NCI-H1930 (cell line): ENCODE results near the gene EPB41L4A.
"Not testable (repeated sequence)": the region's sequence is repeated elsewhere in the genome, so short reads cannot be mapped to it uniquely, and the experiment has no call there.

Source experiments
- DNase-seq, 2 experiments: peaks; one replicate each; lab custom pipeline; 2025; lab: John Stamatoyannopoulos, UW

The EPB41L4A gene

DNA sequence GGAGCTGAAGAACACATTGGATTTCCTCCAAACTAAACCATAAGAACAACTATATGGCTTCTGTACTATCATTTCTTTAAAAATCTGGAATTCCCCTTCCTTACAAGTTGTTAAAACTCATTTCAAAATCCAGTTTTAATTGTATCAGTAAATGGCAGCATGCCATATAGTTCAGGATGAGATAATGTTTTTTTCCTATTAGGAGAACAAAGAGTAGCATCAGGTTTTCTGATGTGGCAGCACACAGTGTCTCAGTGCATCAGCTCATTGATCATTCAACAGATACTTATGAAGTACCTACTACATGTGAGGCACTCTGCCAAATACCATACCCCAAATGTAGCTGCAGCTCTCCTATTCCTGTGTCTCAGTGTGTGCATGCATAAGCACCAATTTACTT lies 161.1 kb downstream of the EPB41L4A start:
- DNase-seq, result no peak

DNA sequence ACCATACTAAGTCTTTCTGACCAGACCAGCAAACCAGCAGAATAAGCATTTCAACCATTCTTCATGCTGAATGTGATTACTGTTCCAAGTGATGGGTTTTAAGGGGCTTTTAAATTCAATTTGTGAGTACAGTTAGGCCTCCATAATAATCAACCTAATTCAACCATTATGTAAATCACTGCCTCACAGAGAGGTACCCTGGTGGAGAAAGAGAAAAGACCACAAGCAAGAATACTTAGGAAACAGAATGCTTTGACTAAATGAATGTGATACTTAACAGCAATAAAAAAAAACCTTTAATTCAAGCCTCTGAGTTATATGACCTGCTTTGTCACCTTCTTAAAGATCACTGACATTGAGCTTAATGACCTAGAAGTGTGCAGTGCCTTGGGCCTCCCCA lies 162.1 kb downstream of the EPB41L4A start:
- no peak for DNase-seq

DNA sequence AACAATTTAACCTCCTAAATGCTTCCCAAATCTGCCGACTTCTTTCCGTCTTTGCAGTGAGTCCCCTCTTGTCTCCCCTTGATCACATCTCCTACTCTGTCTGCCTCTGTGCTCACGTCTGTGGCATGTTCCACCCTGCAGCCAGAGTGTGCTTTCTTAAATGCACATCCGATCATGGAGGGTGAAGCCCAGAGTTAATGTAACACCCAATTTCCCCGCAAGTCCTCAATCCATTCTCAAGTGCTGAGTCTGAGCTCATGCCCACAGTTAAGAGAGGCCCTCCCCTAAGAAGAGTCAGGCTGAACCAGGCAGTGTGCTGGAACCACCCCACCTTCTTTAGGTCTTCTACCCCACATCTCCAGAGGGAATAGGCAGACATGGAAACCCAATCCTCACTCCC lies 164.8 kb downstream of the EPB41L4A start:
- no peak for DNase-seq

DNA sequence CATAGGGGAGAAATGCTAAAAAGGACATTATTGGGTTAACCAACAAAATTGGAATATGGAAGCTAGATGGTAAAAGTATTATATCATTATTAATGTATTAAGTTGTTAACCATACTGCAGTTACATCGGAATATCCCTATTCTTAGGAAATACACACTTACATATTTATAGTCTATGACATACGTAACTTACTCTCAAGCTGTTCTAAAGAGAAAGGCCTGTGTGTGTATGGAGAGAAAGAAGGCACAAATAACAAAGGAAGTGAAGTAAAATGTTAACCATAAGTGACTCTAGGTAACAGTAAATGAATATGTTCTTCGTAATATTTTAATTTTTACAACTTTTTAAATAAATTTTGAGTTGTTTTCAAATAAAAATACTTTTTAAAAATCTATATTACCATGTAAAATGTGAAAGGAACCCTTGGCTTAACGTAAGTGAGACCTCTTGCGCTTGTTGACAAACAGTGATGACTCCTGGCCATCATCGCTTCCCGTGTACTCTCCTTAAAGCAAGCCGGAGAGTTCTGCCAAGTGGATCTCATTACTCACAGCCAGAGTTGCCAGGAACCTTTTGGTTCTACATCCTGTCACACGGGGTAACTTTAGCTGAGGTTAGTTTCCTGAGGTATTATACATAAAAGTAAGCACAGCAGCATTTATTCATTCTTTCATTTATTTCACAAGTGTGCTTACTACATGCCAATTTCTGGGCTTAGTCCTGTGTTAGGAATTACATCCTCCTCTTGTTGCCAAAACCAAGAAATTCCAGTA lies 165.4 kb downstream of the EPB41L4A start:
- DNase-seq, result no peak

DNA sequence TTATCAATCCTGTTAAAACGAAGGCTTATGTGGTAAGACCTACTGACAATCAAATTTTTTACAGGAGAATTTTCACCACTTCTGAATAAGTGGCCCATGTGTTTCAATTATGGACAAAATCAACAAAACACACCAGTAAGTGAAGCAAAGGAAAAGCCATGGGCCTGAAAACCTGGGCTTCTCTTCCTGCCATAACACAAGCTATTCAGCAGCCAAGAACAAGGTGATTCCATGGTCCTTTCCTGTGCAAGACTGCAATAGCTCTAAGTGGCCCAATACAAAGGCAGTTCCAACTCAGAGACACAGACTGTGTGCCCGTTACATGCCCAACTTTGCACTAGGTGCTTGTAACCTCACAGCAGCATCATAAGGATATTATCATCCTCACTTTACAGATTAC lies 168.5 kb downstream of the EPB41L4A start:
- DNase-seq, result no peak

DNA sequence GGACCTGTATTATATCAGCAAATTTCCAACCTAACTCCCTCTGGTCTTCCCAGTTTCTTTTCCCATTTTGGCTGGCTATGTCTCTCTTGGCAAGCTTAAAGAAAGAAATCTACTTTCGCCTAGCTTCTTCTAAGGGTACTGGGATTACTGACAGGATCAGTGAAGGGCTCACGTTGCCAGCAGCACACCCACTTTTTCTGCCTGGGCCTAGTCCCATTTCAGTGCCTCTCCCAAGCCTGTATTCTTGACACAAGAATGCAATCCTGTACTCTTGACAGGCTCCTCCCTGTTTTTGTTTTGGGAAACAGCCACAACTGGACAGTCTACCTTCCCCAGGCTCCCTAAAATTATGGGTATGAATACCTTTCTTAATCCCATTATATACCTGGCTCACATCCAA lies 170.5 kb downstream of the EPB41L4A start:
- DNase-seq, result no peak

DNA sequence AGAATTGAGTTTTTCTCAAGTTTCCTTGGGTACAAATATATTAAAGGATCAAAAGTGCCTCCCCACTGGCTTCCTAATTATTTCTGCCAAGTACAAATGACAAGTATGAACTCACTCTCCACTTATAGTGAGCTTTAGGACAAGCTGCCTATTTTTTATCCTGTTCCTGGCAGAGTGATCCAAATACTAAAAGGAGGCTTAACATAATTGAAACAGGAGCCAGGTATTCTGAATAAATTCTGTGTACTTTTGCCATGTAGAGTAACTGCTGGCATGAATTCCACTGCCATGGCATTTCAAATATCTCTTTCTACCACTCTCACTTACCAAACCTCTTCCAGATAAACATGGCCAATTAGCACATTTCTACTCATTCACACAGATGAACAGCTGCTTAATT lies 171.1 kb downstream of the EPB41L4A start:
- no peak for DNase-seq

DNA sequence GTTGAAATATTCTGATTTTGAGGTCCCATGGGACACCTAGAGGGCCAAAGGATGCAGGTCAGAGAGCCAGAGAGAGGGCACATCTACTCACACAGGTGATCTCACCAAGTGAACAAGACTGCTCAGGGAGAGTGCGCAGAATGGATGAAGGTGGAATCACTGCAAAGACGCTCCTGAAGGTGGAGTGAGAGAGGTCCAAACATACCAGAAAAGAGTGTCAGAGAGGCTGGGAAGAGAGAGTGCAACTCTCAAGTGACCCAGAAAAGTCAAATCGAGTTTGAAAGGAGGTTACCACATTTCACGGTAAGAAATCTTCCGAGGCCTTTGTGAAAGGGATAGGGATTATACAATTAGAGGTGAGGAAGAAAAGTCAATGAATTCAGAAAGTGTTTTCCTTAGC lies 173.4 kb downstream of the EPB41L4A start:
- no peak for DNase-seq

DNA sequence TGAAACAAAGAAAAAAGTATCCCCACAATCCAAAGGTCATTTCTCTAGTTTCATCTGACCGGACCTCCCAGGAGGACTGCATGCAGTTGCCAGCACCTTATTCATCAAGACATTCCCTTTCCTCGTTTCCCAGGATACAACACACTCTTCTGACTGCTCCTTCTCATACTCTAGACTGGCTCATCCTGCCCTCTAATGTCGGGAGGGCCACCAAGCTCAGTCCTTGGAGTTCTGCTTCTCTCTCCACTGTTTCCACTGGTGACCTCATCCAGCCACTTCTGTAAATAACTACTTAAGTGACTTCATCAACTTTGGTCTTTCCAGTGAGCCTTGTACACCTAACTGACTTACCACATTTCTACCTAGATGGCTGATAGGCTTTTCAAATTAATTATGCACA lies 179.1 kb downstream of the EPB41L4A start:
- no peak for DNase-seq

DNA sequence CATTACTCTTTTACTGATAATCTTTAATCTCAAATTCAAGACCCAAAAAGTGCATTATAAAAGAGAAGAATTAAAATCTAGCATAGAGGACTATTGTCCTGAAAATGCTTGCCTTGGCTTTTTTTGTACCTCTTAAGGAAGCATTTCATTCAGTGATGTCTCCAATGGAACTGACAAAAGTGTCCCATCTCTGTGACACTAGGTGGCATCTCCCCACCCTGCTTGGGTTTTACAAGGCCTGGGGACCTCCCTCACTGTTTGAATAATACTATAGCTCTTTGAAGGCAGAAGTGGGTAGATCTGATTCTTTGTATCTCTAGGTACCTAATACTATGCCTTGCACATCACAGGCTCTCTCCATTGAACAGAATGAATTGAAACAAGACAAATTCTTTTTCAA lies 180.6 kb downstream of the EPB41L4A start:
- no peak for DNase-seq

DNA sequence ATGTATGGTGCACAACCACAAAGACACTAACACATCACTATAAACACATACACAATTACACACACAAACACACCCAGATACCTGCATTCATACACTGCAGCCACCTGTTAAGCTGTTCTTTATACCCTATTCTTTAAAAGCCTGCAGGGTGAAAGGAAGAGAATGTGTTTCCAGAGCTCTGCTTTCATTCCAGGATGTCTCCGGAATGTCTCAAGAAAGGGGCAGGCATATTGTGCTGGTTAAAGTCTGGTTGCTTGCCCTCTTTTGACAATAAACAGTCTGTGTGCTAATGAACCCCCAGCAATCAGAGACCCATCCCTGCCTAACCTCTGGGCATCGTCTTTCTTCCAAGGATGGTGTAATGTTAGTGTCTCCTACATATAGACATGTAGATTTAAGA lies 181.6 kb downstream of the EPB41L4A start:
- no peak for DNase-seq

DNA sequence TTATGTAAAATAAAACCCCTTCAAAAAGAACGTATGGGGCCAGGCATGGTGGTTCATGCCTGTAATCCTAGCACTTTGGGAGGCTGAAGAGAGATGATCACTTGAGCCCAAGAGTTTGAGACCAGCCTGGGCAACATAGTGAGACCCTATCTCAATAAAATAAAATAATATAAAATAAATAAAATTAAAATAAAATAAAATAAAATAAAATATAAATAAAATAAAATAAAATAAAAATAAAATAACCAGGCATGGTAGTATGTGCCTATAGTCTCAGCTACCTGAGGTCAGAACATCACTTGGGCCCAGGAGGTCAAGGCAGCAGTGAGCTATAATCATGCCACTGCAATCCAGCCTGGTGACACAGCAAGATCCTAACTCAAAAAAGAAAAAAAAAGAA lies 185.1 kb downstream of the EPB41L4A start:
- no peak for DNase-seq

DNA sequence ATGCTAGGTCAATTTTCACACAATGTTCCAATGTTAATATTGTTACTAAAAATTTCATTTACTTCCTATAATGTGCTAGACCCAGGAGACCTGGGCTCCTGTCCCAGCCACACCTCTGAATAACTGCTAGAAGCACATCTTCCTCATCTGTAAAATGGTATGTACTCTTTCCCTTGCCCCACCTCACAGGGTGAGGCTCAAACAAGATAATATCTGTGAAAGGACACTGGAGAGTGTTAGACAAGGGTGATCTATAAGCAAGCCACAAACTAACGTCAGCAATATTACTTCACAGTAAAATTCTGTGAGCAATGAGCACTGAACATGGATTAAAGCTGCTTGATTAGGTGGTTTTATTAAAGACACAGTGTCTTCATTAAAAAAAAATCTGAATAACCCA lies 186.4 kb downstream of the EPB41L4A start:
- DNase-seq, result no peak

DNA sequence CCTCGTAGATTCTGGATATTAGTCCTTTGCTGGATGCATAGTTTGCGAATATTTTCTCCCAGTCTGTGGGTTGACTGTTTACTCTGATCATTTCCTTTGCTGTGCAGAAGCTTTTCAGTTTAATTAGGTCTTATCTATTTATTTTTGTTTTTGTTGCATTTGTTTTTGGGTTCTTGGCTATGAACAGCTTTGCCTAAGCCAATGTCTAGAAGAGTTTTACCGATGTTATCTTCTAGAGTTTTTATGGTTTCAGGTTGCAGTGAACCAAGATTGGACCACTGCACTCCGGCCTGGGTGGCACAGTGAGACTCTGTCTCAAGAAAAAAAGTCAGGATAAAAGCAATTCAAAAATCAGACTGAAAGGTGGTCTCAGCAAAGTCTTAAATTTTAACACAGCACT lies 188.5 kb downstream of the EPB41L4A start:
- DNase-seq, result no peak

DNA sequence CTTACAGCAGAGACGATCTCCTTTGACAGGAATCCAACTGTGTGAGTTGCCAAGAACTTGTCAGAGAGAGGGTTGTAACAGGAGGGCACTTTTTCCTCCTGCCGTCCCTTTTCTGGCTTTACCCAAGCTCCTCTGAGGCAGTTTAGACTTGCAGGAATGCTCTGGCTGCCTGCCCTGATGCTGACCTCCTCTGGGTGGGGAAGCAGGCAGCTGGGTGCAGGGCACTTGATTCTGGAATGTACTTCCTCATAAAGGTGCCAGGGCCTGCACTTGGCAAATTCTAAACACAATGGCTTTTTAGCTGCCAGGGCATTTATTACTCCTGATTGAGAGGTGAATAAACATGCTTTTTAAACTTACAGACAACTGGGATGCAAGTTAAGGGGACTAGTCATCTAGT lies 190.4 kb downstream of the EPB41L4A start:
- no peak for DNase-seq

DNA sequence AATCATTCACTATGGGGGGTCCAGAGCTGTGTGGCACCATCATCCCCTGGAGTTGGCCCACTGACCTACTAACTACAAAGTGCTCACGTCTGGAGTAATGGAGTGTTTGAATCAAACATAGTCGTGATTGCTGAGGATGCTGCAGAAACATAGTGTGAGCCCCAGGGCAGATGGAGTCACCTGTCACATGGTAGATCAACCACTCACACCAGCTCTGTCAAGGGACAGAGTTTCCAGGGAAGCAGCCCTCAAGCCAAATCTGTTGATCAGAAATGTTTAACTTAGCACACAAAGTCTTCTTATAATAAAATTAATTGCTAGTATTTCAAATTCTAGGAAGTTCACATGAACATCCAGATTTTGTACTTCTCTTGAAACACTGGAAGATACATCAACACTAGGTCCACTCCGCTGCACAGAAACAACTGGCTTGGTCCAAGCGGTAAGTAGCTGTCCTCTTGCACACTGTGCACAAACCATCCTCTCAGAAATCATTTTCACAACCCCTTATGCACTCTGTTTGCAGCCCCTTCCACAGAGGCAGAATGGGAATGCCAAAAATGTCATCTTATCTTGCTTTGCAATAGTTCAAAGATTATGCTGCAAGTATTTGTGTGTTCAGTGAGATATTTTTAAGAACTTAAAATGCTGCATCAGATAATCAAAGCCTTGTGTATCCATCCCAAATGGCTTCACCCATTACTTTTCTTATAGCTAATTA lies 191.0 kb downstream of the EPB41L4A start:
- DNase-seq, result no peak

DNA sequence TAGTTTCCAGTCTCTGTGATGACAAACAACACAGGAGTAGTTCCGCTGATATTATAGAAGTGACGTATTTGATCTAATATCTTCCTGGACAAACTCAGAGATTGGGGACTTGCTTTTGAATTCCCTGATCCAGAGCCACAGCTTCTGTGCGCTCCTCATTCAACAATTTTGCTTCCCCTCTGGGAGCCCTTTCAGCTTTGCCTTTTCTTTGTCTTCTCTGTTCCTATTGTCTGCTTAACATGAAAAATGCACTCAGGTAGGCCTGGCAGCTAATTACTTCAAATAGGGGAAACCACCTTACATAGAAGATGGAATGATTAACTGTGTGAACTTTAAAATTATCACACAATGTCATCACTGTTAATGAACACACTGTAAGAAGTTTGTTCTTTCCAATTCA lies 192.9 kb downstream of the EPB41L4A start:
- no peak for DNase-seq

DNA sequence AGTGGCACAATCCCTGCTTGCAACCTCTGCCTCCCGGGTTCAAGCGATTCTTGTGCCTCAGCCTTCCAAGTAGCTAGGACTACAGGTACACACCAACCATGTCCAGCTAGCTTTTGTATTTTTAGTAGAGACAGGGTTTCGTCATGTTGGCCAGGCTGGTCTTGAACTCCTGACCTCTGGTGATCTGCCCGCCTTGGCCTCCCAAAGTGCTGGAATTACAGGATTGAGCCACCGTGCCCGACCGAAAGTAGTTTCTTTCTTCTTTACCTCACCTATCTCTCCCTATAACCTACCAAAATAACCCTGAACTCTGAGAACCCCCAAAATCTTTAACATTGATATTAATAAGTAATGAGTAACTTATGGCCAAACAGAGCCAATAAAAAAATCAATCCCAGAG lies 196.1 kb downstream of the EPB41L4A start:
- DNase-seq, result not testable (repeated sequence)

DNA sequence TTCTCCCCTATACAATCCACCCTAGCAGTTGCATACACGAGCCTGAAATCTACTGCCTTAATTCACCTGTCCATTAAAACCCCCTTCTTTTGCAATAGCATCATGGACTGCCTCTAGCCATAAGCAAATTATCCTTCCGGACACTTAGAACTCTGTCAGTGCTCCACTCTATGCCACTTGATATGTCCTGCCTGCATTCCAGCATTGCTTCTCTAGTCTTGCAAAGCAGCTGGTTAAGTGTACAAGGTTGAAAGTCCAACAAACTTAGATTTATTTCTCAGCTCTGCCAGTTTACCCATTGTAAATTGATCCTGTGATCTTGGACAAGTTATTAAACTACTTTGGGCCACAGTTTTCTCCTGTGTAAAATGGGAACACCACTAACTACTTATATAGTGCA lies 197.9 kb downstream of the EPB41L4A start:
- DNase-seq, result no peak

DNA sequence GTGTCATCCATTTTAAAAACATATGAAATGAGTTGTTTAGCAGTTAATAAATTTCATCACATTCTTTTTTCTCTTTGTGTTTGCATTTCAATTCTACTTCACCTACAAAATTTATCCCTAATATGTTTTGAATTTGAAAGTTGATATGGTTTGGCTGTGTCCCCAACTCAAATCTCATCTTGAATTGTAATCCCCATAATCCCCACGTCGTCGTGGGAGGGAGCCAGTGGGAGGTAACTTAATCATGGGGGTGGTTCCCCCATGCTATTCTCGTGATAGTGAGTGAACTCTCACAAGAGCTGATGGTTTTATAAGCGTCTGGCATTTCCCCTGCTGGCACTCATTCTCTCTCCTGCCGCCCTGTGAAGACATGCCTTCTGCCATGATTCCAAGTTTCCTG lies 200.1 kb downstream of the EPB41L4A start:
- DNase-seq, result no peak

DNA sequence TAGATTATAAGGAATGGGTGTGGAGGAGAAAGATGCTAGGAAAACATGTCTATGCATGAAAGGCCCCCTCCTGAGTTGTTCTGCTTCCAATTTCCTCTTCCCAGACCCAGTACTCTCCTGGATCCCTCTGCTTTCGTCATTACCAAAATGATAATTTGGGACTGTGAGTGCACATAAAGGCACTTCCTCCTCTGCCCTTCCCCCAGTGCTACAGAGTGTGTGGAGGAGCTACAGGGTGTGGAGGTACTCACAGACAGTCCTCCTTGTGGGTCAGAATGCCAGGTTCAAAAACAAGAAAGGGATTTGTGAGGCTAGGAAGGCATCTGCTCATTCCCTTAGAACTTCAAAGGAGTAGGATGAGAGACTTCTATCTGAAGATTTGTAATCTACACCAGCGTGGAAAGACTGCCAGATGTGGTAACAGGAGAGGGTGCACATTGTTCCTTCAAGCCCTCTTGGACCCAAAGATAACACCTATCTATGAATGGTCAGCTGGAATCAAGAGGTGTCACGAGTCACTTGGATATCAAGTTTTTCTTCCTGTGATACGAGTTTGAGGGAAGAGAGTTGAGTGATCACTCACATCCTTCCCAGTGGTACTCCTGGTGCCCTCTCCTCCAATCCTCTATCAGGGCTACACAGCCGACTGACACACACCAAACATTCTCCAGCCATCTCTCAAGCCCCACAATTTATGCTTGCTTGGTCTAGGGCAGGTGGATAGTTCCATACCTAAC lies 201.1 kb downstream of the EPB41L4A start:
- DNase-seq, result no peak

DNA sequence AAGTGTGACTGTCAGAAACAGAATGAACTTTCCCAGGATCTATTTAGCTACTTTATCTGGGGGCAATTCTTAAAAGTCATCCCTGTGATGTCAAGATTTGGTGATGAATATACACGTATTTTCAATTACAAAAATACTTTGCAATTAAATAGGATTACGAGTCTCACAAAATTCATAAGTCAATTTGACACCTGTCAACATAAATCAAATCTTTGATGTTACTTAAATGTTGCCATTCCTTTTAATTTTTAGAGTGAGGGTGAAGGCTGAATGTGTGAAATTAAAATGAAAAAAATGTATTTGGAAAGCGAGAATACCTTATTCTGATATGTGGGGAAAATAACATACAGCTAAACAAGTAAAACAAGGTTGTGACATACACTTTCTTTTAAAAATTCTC lies 202.9 kb downstream of the EPB41L4A start:
- no peak for DNase-seq

DNA sequence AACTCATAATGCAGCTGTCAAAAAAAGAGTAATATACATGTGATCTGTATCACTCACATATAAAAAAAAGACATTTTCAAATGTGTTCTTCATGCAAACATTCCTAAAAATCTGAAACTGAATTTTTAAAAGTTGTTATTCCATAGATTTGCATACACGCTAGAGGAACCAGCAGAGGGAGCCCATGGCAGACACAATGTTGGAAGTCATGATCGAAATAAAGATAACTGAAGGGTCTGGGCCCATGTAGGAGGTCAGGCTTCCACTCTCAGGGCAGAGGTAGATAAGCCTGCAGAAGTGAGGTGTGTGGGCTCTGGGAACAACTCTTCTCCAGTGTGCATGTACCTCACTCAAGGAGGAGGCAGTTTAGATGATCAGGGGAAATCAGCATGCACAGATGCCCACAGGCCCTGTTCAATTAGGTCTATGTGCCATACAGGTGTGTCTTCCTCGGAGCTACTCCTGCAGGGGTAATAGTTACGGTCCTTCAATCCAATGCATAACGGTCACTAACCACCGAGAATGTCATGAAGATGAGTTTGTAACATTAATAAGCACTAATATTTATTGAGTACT lies 208.6 kb downstream of the EPB41L4A start:
- no peak for DNase-seq
